Panc1 (cell line): ENCODE results near the gene TBC1D22A. TPM values are rescaled to one million over a fixed set of nuclear protein-coding genes. Genes with fewer than 3 reads are reported as not detected.

Experiments
- ATAC-seq: fragments of 200-7000 bp; cut with Tn5 transposase; 2 replicates; pipeline ENCODE4 v1.9.1; 2020; ENCODE audit warnings: mild to moderate bottlenecking, moderate library complexity
- BruUV-seq: library from RNA; stranded (reverse); fragments of 400-500 nt; replicated peaks from 2 replicates; lab custom pipeline; 2021; lab: Mats Ljungman, UMichigan
- CTCF ChIA-PET: fragments of 300-600 bp; sonication (Branson Sonifier 250); formaldehyde crosslinking; loops from one replicate; lab custom pipeline; 2022; ENCODE audit warnings: antibody characterized with exemption; lab: Charles Lee
- POLR2A ChIA-PET: fragments of 300-600 bp; sonication (Branson Sonifier 250); formaldehyde crosslinking; loops from one replicate; lab custom pipeline; 2022; ENCODE audit warnings: antibody characterized with exemption; lab: Charles Lee
- DNase-seq: peaks from one replicate; pipeline ENCODE4 v3.0.0-alpha.2; 2010; ENCODE audit warnings: low read depth, low spot score
- H3K27ac ChIP-seq: 2 replicates; pipeline ENCODE4 v1.5.1; 2011; ENCODE audit warnings: mild to moderate bottlenecking, low read length, inconsistent platforms
- H3K27me3 ChIP-seq: fragments of 200-500 bp; sonication (Bioruptor generic); 2 replicates; pipeline ENCODE4 v1.6.0; 2014; ENCODE audit warnings: low read length, inconsistent platforms; ENCODE audit not compliant: control insufficient read depth, insufficient read depth
- H3K36me3 ChIP-seq: fragments of 200-500 bp; sonication (Bioruptor generic); 2 replicates; pipeline ENCODE4 v1.5.1; 2014; ENCODE audit warnings: inconsistent platforms, mild to moderate bottlenecking, low read length, moderate library complexity; ENCODE audit not compliant: control insufficient read depth, insufficient read depth
- H3K4me1 ChIP-seq: 2 replicates; pipeline ENCODE4 v1.5.1; 2011; ENCODE audit warnings: inconsistent platforms, mild to moderate bottlenecking, low read length, moderate library complexity; ENCODE audit not compliant: control insufficient read depth, insufficient read depth
- H3K4me3 ChIP-seq, 2 experiments: 2 replicates each; pipeline ENCODE4 v1.5.1; 2011 to 2012; ENCODE audit warnings: low read depth in 2 of 2, low read length in 2 of 2, mild to moderate bottlenecking in 2 of 2, inconsistent platforms in 1 of 2, moderate library complexity in 1 of 2
- H3K9me3 ChIP-seq: fragments of 200-500 bp; sonication (Bioruptor generic); 2 replicates; pipeline ENCODE4 v1.5.1; 2014; ENCODE audit warnings: low read depth, mild to moderate bottlenecking, inconsistent platforms, low read length, moderate library complexity; ENCODE audit not compliant: control insufficient read depth, insufficient read depth
- POLR2AphosphoS5 ChIP-seq: IDR thresholded peaks from 2 replicates; pipeline ENCODE4 v1.6.1; 2012; ENCODE audit warnings: mild to moderate bottlenecking, low read depth, low read length, moderate library complexity
- REST ChIP-seq, 2 experiments: IDR thresholded peaks; 2 replicates each; pipeline ENCODE4 v1.6.1; 2011 to 2012; ENCODE audit warnings: low read depth in 2 of 2, control low read depth in 1 of 2, low read length in 1 of 2, mild to moderate bottlenecking in 1 of 2, moderate library complexity in 1 of 2; ENCODE audit not compliant: insufficient read depth in 1 of 2
- SIN3A ChIP-seq: IDR thresholded peaks from 2 replicates; pipeline ENCODE4 v1.6.1; 2012; ENCODE audit warnings: low read depth, mild to moderate bottlenecking, low read length, moderate library complexity, borderline replicate concordance; ENCODE audit not compliant: insufficient read depth
- TCF7L2 ChIP-seq: IDR thresholded peaks from 2 replicates; pipeline ENCODE4 v1.6.1; 2011; ENCODE audit warnings: mild to moderate bottlenecking, low read depth, low read length, inconsistent platforms
- in situ Hi-C: cut with HindIII; loops from 2 replicates; pipeline ENCODE4 v1.10.0; 2016; ENCODE audit warnings: low sequenced_read_pairs, low pct_unique_long_range_greater_than_20kb
- intact Hi-C: fragments of 100-400 bp; cut with micrococcal nuclease; formaldehyde crosslinking; loops from one replicate; pipeline ENCODE4 v1.10.0; 2022; ENCODE audit not compliant: unreplicated experiment
- total RNA-seq: library from RNA; stranded (reverse); gene quantifications from one replicate; pipeline ENCODE4 v1.2.1, GENCODE V29; 2021; ENCODE audit not compliant: unreplicated experiment
- TF ChIP-seq, protein P1 (sequence below): fragments of 450-650 bp; IDR thresholded peaks from 2 replicates; pipeline ENCODE4 v1.5.1; 2017; ENCODE audit warnings: mild to moderate bottlenecking

Gene TBC1D22A
- total RNA-seq, 1 experiment from 2014 or later: 28.7 TPM

DNA sequence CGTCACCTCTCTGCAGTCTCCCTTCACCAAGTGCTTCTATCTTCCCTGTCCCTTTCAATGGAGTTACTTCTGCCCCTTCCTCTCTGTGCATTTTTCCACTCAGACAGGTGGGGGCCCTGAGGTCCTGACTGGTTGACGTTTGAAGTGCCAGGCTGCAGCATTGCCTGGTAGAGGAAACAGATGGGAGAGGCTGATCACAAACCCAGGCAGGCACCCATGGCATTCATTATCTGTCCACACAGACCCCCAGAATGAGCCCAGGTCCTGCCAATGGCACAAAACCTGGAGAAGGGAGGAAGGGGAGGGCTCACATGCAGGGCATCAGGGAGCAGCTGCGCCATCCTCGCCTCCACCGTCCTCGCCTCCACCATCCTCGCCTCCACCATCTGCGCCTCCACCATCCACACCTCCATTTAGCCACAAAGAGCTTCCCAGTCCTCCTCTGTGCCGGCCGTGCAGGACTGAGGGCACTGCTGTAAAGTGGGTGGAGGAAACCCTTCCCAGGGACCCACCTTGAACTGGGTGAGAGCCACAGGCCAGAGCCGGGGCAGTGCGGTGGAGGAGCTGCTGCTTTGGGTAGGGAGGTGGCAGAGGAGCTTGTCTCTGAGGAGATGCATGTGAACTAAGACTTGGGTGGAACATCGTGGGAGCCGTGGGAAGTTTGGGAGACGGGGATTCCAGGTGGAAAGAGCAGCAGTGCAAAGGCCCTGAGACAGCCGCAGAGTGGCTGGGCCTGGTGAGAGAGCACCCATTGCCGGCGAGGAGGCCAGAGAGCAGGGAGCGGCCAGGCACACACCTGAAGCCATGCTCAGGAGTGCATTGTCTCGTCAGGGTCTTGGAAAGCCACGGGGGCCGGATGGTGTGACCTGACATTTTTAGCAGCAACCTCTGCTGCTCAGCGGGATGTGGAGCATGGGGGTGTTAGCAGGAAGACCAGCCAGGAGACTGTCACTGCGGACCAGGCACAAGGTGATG, 145.1 kb downstream of the TBC1D22A start:
- TF ChIP-seq, protein P1, sequence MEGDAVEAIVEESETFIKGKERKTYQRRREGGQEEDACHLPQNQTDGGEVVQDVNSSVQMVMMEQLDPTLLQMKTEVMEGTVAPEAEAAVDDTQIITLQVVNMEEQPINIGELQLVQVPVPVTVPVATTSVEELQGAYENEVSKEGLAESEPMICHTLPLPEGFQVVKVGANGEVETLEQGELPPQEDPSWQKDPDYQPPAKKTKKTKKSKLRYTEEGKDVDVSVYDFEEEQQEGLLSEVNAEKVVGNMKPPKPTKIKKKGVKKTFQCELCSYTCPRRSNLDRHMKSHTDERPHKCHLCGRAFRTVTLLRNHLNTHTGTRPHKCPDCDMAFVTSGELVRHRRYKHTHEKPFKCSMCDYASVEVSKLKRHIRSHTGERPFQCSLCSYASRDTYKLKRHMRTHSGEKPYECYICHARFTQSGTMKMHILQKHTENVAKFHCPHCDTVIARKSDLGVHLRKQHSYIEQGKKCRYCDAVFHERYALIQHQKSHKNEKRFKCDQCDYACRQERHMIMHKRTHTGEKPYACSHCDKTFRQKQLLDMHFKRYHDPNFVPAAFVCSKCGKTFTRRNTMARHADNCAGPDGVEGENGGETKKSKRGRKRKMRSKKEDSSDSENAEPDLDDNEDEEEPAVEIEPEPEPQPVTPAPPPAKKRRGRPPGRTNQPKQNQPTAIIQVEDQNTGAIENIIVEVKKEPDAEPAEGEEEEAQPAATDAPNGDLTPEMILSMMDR: no peak
- TF ChIP-seq TCF7L2 (no peak), POLR2AphosphoS5 (no peak)
- no TSS peak for BruUV-seq
- Histone ChIP-seq H3K9me3 (no peaks in the 10 kb centered on the region), H3K27ac (no peak overlapping the region), H3K36me3 (no peaks in the 10 kb centered on the region), H3K4me1 (no peaks in the 10 kb centered on the region), H3K27me3 (no peaks in the 10 kb centered on the region), H3K4me3 (no peak overlapping the region)
- no peak for DNase-seq
- in situ Hi-C loops (no loop called here), intact Hi-C loops (no loop called here)
- CTCF ChIA-PET: no interaction called here
- POLR2A ChIA-PET: no interaction called here
- ATAC-seq: no peak

- DNase-seq: no peak
- Histone ChIP-seq H3K9me3 (no peaks in the 10 kb centered on the region), H3K4me1 (no peaks in the 10 kb centered on the region), H3K27me3 (no peaks in the 10 kb centered on the region), H3K27ac (no peak overlapping the region), H3K36me3 (no peaks in the 10 kb centered on the region), H3K4me3 (no peak overlapping the region)
- ChIA-PET POLR2A (no interaction called here), CTCF (no interaction called here)
- no TSS peak for BruUV-seq
- intact Hi-C loops (no loop called here), in situ Hi-C loops (no loop called here)
- ATAC-seq: no peak
- TF ChIP-seq TCF7L2 (no peak), REST (IDR thresholded peaks at IDR 0.05; ENCODE audit: insufficient read depth in 1 of 2, low read depth in 2 of 2, low read length in 1 of 2) (no peak), POLR2AphosphoS5 (no peak), SIN3A (no peak)
- TF ChIP-seq, protein P1: no peak
These were observed 146.2 kb downstream of the TBC1D22A start for GRCh38 chr22:46908641-46909107.
